Measurements from ENCODE around the gene DNM3. TPM values are rescaled to one million over a fixed set of nuclear protein-coding genes. Genes with fewer than 3 reads are reported as not detected.
A peak's percentile ranks its signal among the peaks of the same experiment; 100 is the strongest.

The DNM3 gene
- total RNA-seq, 1 experiment from 2014 or later = 2.7 TPM

- Histone ChIP-seq H2AFZ (ENCODE audit: low read length) (no peak overlapping the region), H3K56ac (ENCODE audit: insufficient read length, low read depth, low read length) (no peak overlapping the region), H4K8ac (replicated peaks; ENCODE audit: insufficient read length, low read depth, low read length) (no peak overlapping the region), H4K91ac (ENCODE audit: insufficient read length, low read depth, low read length) (no peak overlapping the region), H3T11ph (ENCODE audit: low read length) (no peak overlapping the region), H2BK12ac (ENCODE audit: insufficient read length, low read depth, low read length) (no peak overlapping the region), H3K27ac (ENCODE audit: insufficient read length, low read depth, low read length) (no peak overlapping the region), H3K14ac (ENCODE audit: insufficient read depth, low read length) (no peak overlapping the region; the same call in 1 of the 2 replicates), H3K4ac (ENCODE audit: low read depth, low read length) (no peak overlapping the region), H2AK5ac (ENCODE audit: insufficient read length, low read length) (no peak overlapping the region), H3K23me2 (ENCODE audit: insufficient read length, low read depth, low read length, poor library complexity, severe bottlenecking) (no peaks in the 10 kb centered on the region), H3K79me2 (ENCODE audit: insufficient read depth, low read length) (no peaks in the 10 kb centered on the region), H4K5ac (ENCODE audit: insufficient read length, low read depth, low read length) (no peak overlapping the region), H2BK15ac (ENCODE audit: low read depth, low read length) (no peak overlapping the region), H3K79me1 (ENCODE audit: insufficient read depth, low read depth, low read length, poor library complexity, severe bottlenecking) (no peaks in the 10 kb centered on the region), H3K9me3 (ENCODE audit: control insufficient read depth, low read depth, low read length) (no peaks in the 10 kb centered on the region), H3K9ac (ENCODE audit: extremely low read depth, insufficient read length, low read length) (no peak overlapping the region), H4K20me1 (ENCODE audit: control insufficient read depth, insufficient read depth, insufficient read length) (no peaks in the 10 kb centered on the region), H2BK5ac (ENCODE audit: insufficient read length, low read length) (no peak overlapping the region), H3K27me3 (ENCODE audit: insufficient read depth, low read length) (no peaks in the 10 kb centered on the region), H3K4me1 (ENCODE audit: insufficient read depth, low read length) (no peaks in the 10 kb centered on the region), H3K23ac (ENCODE audit: insufficient read length, low read depth, low read length) (no peak overlapping the region), H3K4me2 (ENCODE audit: insufficient read depth, insufficient read length, low read length) (no peak overlapping the region), H2BK20ac (ENCODE audit: low read depth, low read length, poor library complexity, severe bottlenecking) (peak overlapping the region; percentile 83), H2BK120ac (ENCODE audit: low read depth, low read length, poor library complexity, severe bottlenecking) (no peak overlapping the region), H3K18ac (ENCODE audit: insufficient read length, low read depth, low read length) (no peak overlapping the region)
- Mint-ChIP-seq H3K4me1 (no peaks in the 10 kb centered on the region), H3K27ac (no peak overlapping the region), H3K4me3 (no peak overlapping the region), H3K27me3 (ENCODE audit: low read depth) (no peaks in the 10 kb centered on the region), H3K36me3 (ENCODE audit: insufficient read depth in 1 of 3, low read depth in 3 of 3) (no peaks in the 10 kb centered on the region), H3K9me3 (no peaks in the 10 kb centered on the region)
- TF ChIP-seq CTCF (conservative IDR thresholded peaks at IDR 0.05) = no peak
- WGBS (ENCODE audit: extremely low coverage, insufficient read length, low lambda C conversion rate) = no CpG with 5 or more reads among the region's 13 CpGs
- DNase-seq = no peak
Measured at GRCh38 chr1:172322219-172323061, 481.1 kb downstream of the DNM3 start.
